ENCODE results near the gene SLC38A2. TPM values are rescaled to one million over a fixed set of nuclear protein-coding genes. Genes with fewer than 3 reads are reported as not detected.
A peak's percentile ranks its signal among the peaks of the same experiment; 100 is the strongest.

Gene SLC38A2
- total RNA-seq, 4 donors from 2014 or later = 368 to 440 (median 381) TPM

- Histone ChIP-seq H3K4me3 (no peak overlapping the region), H3K9me3 (no peaks in the 10 kb centered on the region), H3K27me3 (no peaks in the 10 kb centered on the region), H3K27ac (no peak overlapping the region), H3K4me1 (peaks cover 0 to 26% (median 4%) of the 10 kb centered on the region in 4 donors), H3K36me3 (no peaks in the 10 kb centered on the region)
- no peak for DNase-seq (ENCODE audit: low spot score in 2 of 2)
- TF ChIP-seq POLR2A (IDR thresholded peaks at IDR 0.05) = no peak
- TF ChIP-seq EP300 (IDR thresholded peaks at IDR 0.05) = no peak
- no peak for TF ChIP-seq CTCF (IDR thresholded peaks at IDR 0.05)
- WGBS, 2 donors = 95 to 100% methylated on average over 1 of the region's 1 CpG
Measured at GRCh38 chr12:46376579-46376978, 4.0 kb upstream of the SLC38A2 start.

GRCh38 chr12:46374711-46375110, 2.1 kb upstream of the SLC38A2 start:
- WGBS, 2 donors = 95 to 97% methylated on average over 4 of the region's 4 CpGs
- Histone ChIP-seq H3K4me1 (peaks cover 0 to 17% (median 5%) of the 10 kb centered on the region in 4 donors), H3K9me3 (no peaks in the 10 kb centered on the region), H3K36me3 (peaks cover 0 to 16% (median 3%) of the 10 kb centered on the region in 3 donors), H3K4me3 (no peak overlapping the region), H3K27me3 (no peaks in the 10 kb centered on the region), H3K27ac (no peak overlapping the region)
- no peak for DNase-seq (ENCODE audit: low spot score in 2 of 2)
- TF ChIP-seq POLR2A (IDR thresholded peaks at IDR 0.05) = no peak
- no peak for TF ChIP-seq EP300 (IDR thresholded peaks at IDR 0.05)
- TF ChIP-seq CTCF (IDR thresholded peaks at IDR 0.05) = no peak

- Histone ChIP-seq H3K36me3 (peaks cover 0 to 20% (median 7%) of the 10 kb centered on the region in 3 donors), H3K4me1 (peaks cover 0 to 20% (median 9%) of the 10 kb centered on the region in 4 donors), H3K4me3 (peak overlapping the region in 1 of 4 donors; percentile 72), H3K27me3 (no peaks in the 10 kb centered on the region), H3K9me3 (no peaks in the 10 kb centered on the region), H3K27ac (peak overlapping the region in 3 of 4 donors; percentile 96 to 99 (median 97))
- TF ChIP-seq CTCF (IDR thresholded peaks at IDR 0.05) = no peak
- TF ChIP-seq POLR2A (IDR thresholded peaks at IDR 0.05) = no peak
- TF ChIP-seq EP300 (IDR thresholded peaks at IDR 0.05) = no peak
- no peak for DNase-seq (ENCODE audit: low spot score in 2 of 2)
- WGBS, 2 donors = 73 to 74% methylated on average over 1 of the region's 1 CpG
Measured at GRCh38 chr12:46374310-46374709, 1.7 kb upstream of the SLC38A2 start.

- H3K27ac ChIP-seq = peak overlapping the region; percentile 93 to 99 (median 96)
- H3K27me3 ChIP-seq = no peaks in the 10 kb centered on the region
- peaks cover 0 to 28% (median 13%) of the 10 kb centered on the region in 4 donors for H3K4me1 ChIP-seq
- TF ChIP-seq EP300 (IDR thresholded peaks at IDR 0.05) = peak in 1 of 2 donors; percentile 61
- no peak for TF ChIP-seq POLR2A (IDR thresholded peaks at IDR 0.05)
- TF ChIP-seq CTCF (IDR thresholded peaks at IDR 0.05) = peak in 1 of 5 experiments; percentile 18
- H3K36me3 ChIP-seq = peaks cover 0 to 27% (median 13%) of the 10 kb centered on the region in 3 donors
- 17 to 26% methylated on average over 37 of the region's 37 CpGs for WGBS, 2 donors
- H3K4me3 ChIP-seq = peak overlapping the region; percentile 72 to 99 (median 96)
- peak; percentile 43 to 49 for DNase-seq (ENCODE audit: low spot score in 2 of 2)
- no peaks in the 10 kb centered on the region for H3K9me3 ChIP-seq
Measured at GRCh38 chr12:46373301-46374296, 1.0 kb upstream of the SLC38A2 start.

All from tibial nerve (tissue), 4 donors.